Measurements from ENCODE around the gene CCDC60. TPM values are rescaled to one million over a fixed set of nuclear protein-coding genes. Genes with fewer than 3 reads are reported as not detected.
A peak's percentile ranks its signal among the peaks of the same experiment; 100 is the strongest.

The CCDC60 gene
- total and polyA plus RNA-seq, 4 experiments from 2014 or later, result not detected

GRCh38 chr12:119505001-119505400 lies 170.5 kb downstream of the CCDC60 start:
- peaks cover 10 to 13% of the 10 kb centered on the region in 2 donors for H3K27me3 Mint-ChIP-seq
- no peaks in the 10 kb centered on the region for H3K4me1 Mint-ChIP-seq
- DNase-seq, result no peak
- intact Hi-C loops (cut with micrococcal nuclease), result no loop called here
- no peaks in the 10 kb centered on the region for H3K27me3 ChIP-seq (ENCODE audit: insufficient read depth, low read length)
- no peaks in the 10 kb centered on the region for H3K9me3 ChIP-seq (ENCODE audit: control insufficient read depth in 1 of 2, low read length in 2 of 2)
- H3K36me3 ChIP-seq (ENCODE audit: insufficient read depth, low read length), result no peaks in the 10 kb centered on the region
- ChIA-PET POLR2A (ENCODE audit: partially characterized antibody) (no interaction called here), CTCF (ENCODE audit: partially characterized antibody) (no interaction called here)
- H3K4me1 ChIP-seq (ENCODE audit: insufficient read depth, low read length), result no peaks in the 10 kb centered on the region
- no peak overlapping the region for H3K4me3 Mint-ChIP-seq
- no peaks in the 10 kb centered on the region for H3K36me3 Mint-ChIP-seq
- H3K27ac Mint-ChIP-seq, result no peak overlapping the region
- H3K9me3 Mint-ChIP-seq, result peaks cover 0 to 2% (median 0%) of the 10 kb centered on the region in 8 donors
- no peak overlapping the region for H3K27ac ChIP-seq (ENCODE audit: low read depth, low read length)
- H3K4me3 ChIP-seq (ENCODE audit: low read length in 2 of 2), result no peak overlapping the region

- peaks cover 12% of the 10 kb centered on the region in 2 donors for H3K27me3 Mint-ChIP-seq
- Histone ChIP-seq H3K9me3 (ENCODE audit: control insufficient read depth in 1 of 2, low read length in 2 of 2) (no peaks in the 10 kb centered on the region), H3K4me3 (ENCODE audit: low read length in 2 of 2) (no peak overlapping the region), H3K36me3 (ENCODE audit: insufficient read depth, low read length) (no peaks in the 10 kb centered on the region), H3K4me1 (ENCODE audit: insufficient read depth, low read length) (no peaks in the 10 kb centered on the region), H3K27me3 (ENCODE audit: insufficient read depth, low read length) (no peaks in the 10 kb centered on the region), H3K27ac (ENCODE audit: low read depth, low read length) (no peak overlapping the region)
- no peaks in the 10 kb centered on the region for H3K36me3 Mint-ChIP-seq
- H3K9me3 Mint-ChIP-seq, result peaks cover 0 to 5% (median under 1%) of the 10 kb centered on the region in 8 donors
- intact Hi-C loops (cut with micrococcal nuclease), result no loop called here
- ChIA-PET CTCF (ENCODE audit: partially characterized antibody) (no interaction called here), POLR2A (ENCODE audit: partially characterized antibody) (no interaction called here)
- no peaks in the 10 kb centered on the region for H3K4me1 Mint-ChIP-seq
- DNase-seq, result no peak
- H3K27ac Mint-ChIP-seq, result no peak overlapping the region
- no peak overlapping the region for H3K4me3 Mint-ChIP-seq
Measured at GRCh38 chr12:119512772-119513497, 178.4 kb downstream of the CCDC60 start.

GRCh38 chr12:119528241-119528640 lies 193.7 kb downstream of the CCDC60 start:
- Mint-ChIP-seq H3K27me3 (peaks cover 2 to 7% of the 10 kb centered on the region in 2 donors), H3K4me1 (no peaks in the 10 kb centered on the region), H3K27ac (no peak overlapping the region), H3K9me3 (peaks cover 0 to 14% (median 5%) of the 10 kb centered on the region in 8 donors), H3K4me3 (no peak overlapping the region), H3K36me3 (no peaks in the 10 kb centered on the region)
- no peak overlapping the region for H3K27ac ChIP-seq (ENCODE audit: low read depth, low read length)
- H3K4me1 ChIP-seq (ENCODE audit: insufficient read depth, low read length), result no peaks in the 10 kb centered on the region
- no peaks in the 10 kb centered on the region for H3K27me3 ChIP-seq (ENCODE audit: insufficient read depth, low read length)
- no peak overlapping the region for H3K4me3 ChIP-seq (ENCODE audit: low read length in 2 of 2)
- intact Hi-C loops (cut with micrococcal nuclease), result no loop called here
- H3K36me3 ChIP-seq (ENCODE audit: insufficient read depth, low read length), result no peaks in the 10 kb centered on the region
- CTCF ChIA-PET (ENCODE audit: partially characterized antibody), result interaction anchor here (1.8 kb wide), 1 partner anchor 19 kb away, joined by 7 read pairs; no protein-coding TSS in a partner anchor
- no peak for DNase-seq
- POLR2A ChIA-PET (ENCODE audit: partially characterized antibody), result no interaction called here
- no peaks in the 10 kb centered on the region for H3K9me3 ChIP-seq (ENCODE audit: control insufficient read depth in 1 of 2, low read length in 2 of 2)

GRCh38 chr12:119540476-119540875 lies 205.9 kb downstream of the CCDC60 start:
- peaks cover 0 to 12% (median 2%) of the 10 kb centered on the region in 8 donors for H3K9me3 Mint-ChIP-seq
- ChIA-PET CTCF (ENCODE audit: partially characterized antibody) (no interaction called here), POLR2A (ENCODE audit: partially characterized antibody) (no interaction called here)
- no peak overlapping the region for H3K27ac ChIP-seq (ENCODE audit: low read depth, low read length)
- no peaks in the 10 kb centered on the region for H3K9me3 ChIP-seq (ENCODE audit: control insufficient read depth in 1 of 2, low read length in 2 of 2)
- intact Hi-C loops (cut with micrococcal nuclease), result loop anchor here (10.0 kb wide), 1 partner anchor 1166 kb away; the partner anchor contains the start of genes SUDS3 and TAOK3
- H3K4me1 ChIP-seq (ENCODE audit: insufficient read depth, low read length), result no peaks in the 10 kb centered on the region
- H3K27me3 ChIP-seq (ENCODE audit: insufficient read depth, low read length), result no peaks in the 10 kb centered on the region
- DNase-seq, result no peak
- no peaks in the 10 kb centered on the region for H3K36me3 ChIP-seq (ENCODE audit: insufficient read depth, low read length)
- no peak overlapping the region for H3K4me3 Mint-ChIP-seq
- H3K4me1 Mint-ChIP-seq, result no peaks in the 10 kb centered on the region
- H3K27ac Mint-ChIP-seq, result no peak overlapping the region
- no peak overlapping the region for H3K4me3 ChIP-seq (ENCODE audit: low read length in 2 of 2)
- H3K27me3 Mint-ChIP-seq, result peaks cover 30 to 35% of the 10 kb centered on the region in 2 donors
- no peaks in the 10 kb centered on the region for H3K36me3 Mint-ChIP-seq

- Histone ChIP-seq H3K36me3 (ENCODE audit: insufficient read depth, low read length) (no peaks in the 10 kb centered on the region), H3K4me1 (ENCODE audit: insufficient read depth, low read length) (no peaks in the 10 kb centered on the region), H3K4me3 (ENCODE audit: low read length in 2 of 2) (no peak overlapping the region), H3K27ac (ENCODE audit: low read depth, low read length) (no peak overlapping the region), H3K27me3 (ENCODE audit: insufficient read depth, low read length) (no peaks in the 10 kb centered on the region), H3K9me3 (ENCODE audit: control insufficient read depth in 1 of 2, low read length in 2 of 2) (no peaks in the 10 kb centered on the region)
- Mint-ChIP-seq H3K9me3 (peaks cover 0 to under 1% (median 0%) of the 10 kb centered on the region in 8 donors), H3K27me3 (peaks cover 36 to 42% of the 10 kb centered on the region in 2 donors), H3K27ac (no peak overlapping the region), H3K4me1 (no peaks in the 10 kb centered on the region), H3K4me3 (no peak overlapping the region), H3K36me3 (no peaks in the 10 kb centered on the region)
- ChIA-PET POLR2A (ENCODE audit: partially characterized antibody) (no interaction called here), CTCF (ENCODE audit: partially characterized antibody) (interaction anchor here (0.6 to 3.8 kb wide), 14 partner anchors 10 to 1670 kb away, joined by 3 to 23 read pairs (median 3); no protein-coding TSS in a partner anchor)
- DNase-seq, result peak; percentile 38 to 54 (median 42)
- intact Hi-C loops (cut with micrococcal nuclease), result loop anchor here (10.0 kb wide), 1 partner anchor 1170 kb away; the partner anchor contains the start of genes SUDS3 and TAOK3
Measured at GRCh38 chr12:119544765-119545625, 210.5 kb downstream of the CCDC60 start.

- Histone ChIP-seq H3K9me3 (ENCODE audit: control insufficient read depth in 1 of 2, low read length in 2 of 2) (no peaks in the 10 kb centered on the region), H3K27me3 (ENCODE audit: insufficient read depth, low read length) (no peaks in the 10 kb centered on the region), H3K36me3 (ENCODE audit: insufficient read depth, low read length) (no peaks in the 10 kb centered on the region), H3K4me1 (ENCODE audit: insufficient read depth, low read length) (no peaks in the 10 kb centered on the region), H3K27ac (ENCODE audit: low read depth, low read length) (no peak overlapping the region), H3K4me3 (ENCODE audit: low read length in 2 of 2) (no peak overlapping the region)
- Mint-ChIP-seq H3K4me3 (no peak overlapping the region), H3K9me3 (no peaks in the 10 kb centered on the region), H3K27ac (no peak overlapping the region), H3K36me3 (no peaks in the 10 kb centered on the region), H3K27me3 (peaks cover 31 to 47% of the 10 kb centered on the region in 2 donors), H3K4me1 (no peaks in the 10 kb centered on the region)
- intact Hi-C loops (cut with micrococcal nuclease), result loop anchor here (10.0 kb wide), 1 partner anchor 1172 kb away; the partner anchor contains the start of genes SUDS3 and TAOK3
- ChIA-PET POLR2A (ENCODE audit: partially characterized antibody) (no interaction called here), CTCF (ENCODE audit: partially characterized antibody) (interaction anchor here (1.3 to 3.8 kb wide), 8 partner anchors 9 to 1141 kb away, joined by 3 to 23 read pairs (median 5); no protein-coding TSS in a partner anchor)
- DNase-seq, result no peak
Measured at GRCh38 chr12:119546340-119546739, 211.8 kb downstream of the CCDC60 start.

GRCh38 chr12:119547001-119547400 lies 212.5 kb downstream of the CCDC60 start:
- no peaks in the 10 kb centered on the region for H3K9me3 ChIP-seq (ENCODE audit: control insufficient read depth in 1 of 2, low read length in 2 of 2)
- no peaks in the 10 kb centered on the region for H3K36me3 ChIP-seq (ENCODE audit: insufficient read depth, low read length)
- H3K27ac Mint-ChIP-seq, result no peak overlapping the region
- peaks cover 30 to 51% of the 10 kb centered on the region in 2 donors for H3K27me3 Mint-ChIP-seq
- no peaks in the 10 kb centered on the region for H3K36me3 Mint-ChIP-seq
- ChIA-PET CTCF (ENCODE audit: partially characterized antibody) (interaction anchor here (1.3 to 3.8 kb wide), 7 partner anchors 8 to 1142 kb away, joined by 3 to 23 read pairs (median 6); no protein-coding TSS in a partner anchor), POLR2A (ENCODE audit: partially characterized antibody) (no interaction called here)
- intact Hi-C loops (cut with micrococcal nuclease), result loop anchor here (10.0 kb wide), 1 partner anchor 1172 kb away; the partner anchor contains the start of genes SUDS3 and TAOK3
- no peaks in the 10 kb centered on the region for H3K27me3 ChIP-seq (ENCODE audit: insufficient read depth, low read length)
- no peak overlapping the region for H3K4me3 Mint-ChIP-seq
- H3K9me3 Mint-ChIP-seq, result no peaks in the 10 kb centered on the region
- DNase-seq, result no peak
- no peaks in the 10 kb centered on the region for H3K4me1 Mint-ChIP-seq
- no peak overlapping the region for H3K27ac ChIP-seq (ENCODE audit: low read depth, low read length)
- H3K4me1 ChIP-seq (ENCODE audit: insufficient read depth, low read length), result no peaks in the 10 kb centered on the region
- H3K4me3 ChIP-seq (ENCODE audit: low read length in 2 of 2), result no peak overlapping the region

All from CD4-positive, alpha-beta memory T cell (primary cell).